Activated naive CD8-positive, alpha-beta T cell (primary cell): Measurements from ENCODE around the gene NOG.

Experiments
- H3K27ac Mint-ChIP-seq: one replicate; pipeline ENCODE4 v1.8.0; 2021; ENCODE audit warnings: mixed read lengths
- H3K27me3 Mint-ChIP-seq: one replicate; pipeline ENCODE4 v1.8.0; 2021; ENCODE audit warnings: mixed read lengths
- H3K36me3 Mint-ChIP-seq: one replicate; pipeline ENCODE4 v1.8.0; 2021; ENCODE audit warnings: mixed read lengths
- H3K4me1 Mint-ChIP-seq: one replicate; pipeline ENCODE4 v1.8.0; 2021; ENCODE audit warnings: low read depth, mixed read lengths
- H3K4me3 Mint-ChIP-seq: one replicate; pipeline ENCODE4 v1.8.0; 2021; ENCODE audit warnings: mild to moderate bottlenecking, mixed read lengths
- H3K9me3 Mint-ChIP-seq: one replicate; pipeline ENCODE4 v1.8.0; 2021; ENCODE audit warnings: low read depth, mixed read lengths

The NOG gene

DNA sequence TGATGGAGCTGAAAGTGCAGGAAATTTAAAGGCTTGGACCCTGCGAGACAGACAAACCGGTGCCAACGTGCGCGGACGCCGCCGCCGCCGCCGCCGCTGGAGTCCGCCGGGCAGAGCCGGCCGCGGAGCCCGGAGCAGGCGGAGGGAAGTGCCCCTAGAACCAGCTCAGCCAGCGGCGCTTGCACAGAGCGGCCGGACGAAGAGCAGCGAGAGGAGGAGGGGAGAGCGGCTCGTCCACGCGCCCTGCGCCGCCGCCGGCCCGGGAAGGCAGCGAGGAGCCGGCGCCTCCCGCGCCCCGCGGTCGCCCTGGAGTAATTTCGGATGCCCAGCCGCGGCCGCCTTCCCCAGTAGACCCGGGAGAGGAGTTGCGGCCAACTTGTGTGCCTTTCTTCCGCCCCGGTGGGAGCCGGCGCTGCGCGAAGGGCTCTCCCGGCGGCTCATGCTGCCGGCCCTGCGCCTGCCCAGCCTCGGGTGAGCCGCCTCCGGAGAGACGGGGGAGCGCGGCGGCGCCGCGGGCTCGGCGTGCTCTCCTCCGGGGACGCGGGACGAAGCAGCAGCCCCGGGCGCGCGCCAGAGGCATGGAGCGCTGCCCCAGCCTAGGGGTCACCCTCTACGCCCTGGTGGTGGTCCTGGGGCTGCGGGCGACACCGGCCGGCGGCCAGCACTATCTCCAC is at the start of gene NOG:
NOG (plus strand) TSS at position 54 of the 674 bp plus-strand sequence; CDS start at position 579, 525 bp downstream.
- Mint-ChIP-seq H3K9me3 (no peaks in the 10 kb centered on the region), H3K36me3 (peaks cover 2% of the 10 kb centered on the region), H3K4me1 (peaks cover 33% of the 10 kb centered on the region), H3K4me3 (peak within 1 kb of the TSS; percentile 81), H3K27ac (no peak within 1 kb of the TSS), H3K27me3 (peaks cover 14% of the 10 kb centered on the region)

DNA sequence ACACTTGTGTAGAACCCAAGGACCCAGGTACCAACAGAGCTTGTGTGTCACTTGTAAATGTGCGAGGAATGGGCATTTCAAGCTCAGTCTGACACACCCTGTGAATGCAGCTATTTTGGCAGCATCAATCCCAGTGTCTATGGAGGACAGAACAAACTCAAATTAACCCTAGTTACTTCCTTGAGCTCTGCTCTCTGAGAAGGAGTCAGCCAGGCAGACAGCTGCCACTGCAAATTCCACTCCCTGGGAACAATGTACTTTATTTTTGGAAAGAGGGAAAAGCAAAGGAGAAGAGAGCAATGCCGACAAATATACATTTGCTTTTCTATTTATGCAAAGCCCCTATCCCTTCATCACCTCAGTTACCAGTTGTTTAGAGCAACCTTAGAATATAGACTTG is 48.4 kb upstream of the NOG start:
- no peaks in the 10 kb centered on the region for H3K4me1 Mint-ChIP-seq
- H3K9me3 Mint-ChIP-seq = no peaks in the 10 kb centered on the region
- H3K27me3 Mint-ChIP-seq = peaks cover 8% of the 10 kb centered on the region
- no peak overlapping the region for H3K4me3 Mint-ChIP-seq
- H3K36me3 Mint-ChIP-seq = no peaks in the 10 kb centered on the region
- H3K27ac Mint-ChIP-seq = no peak overlapping the region

DNA sequence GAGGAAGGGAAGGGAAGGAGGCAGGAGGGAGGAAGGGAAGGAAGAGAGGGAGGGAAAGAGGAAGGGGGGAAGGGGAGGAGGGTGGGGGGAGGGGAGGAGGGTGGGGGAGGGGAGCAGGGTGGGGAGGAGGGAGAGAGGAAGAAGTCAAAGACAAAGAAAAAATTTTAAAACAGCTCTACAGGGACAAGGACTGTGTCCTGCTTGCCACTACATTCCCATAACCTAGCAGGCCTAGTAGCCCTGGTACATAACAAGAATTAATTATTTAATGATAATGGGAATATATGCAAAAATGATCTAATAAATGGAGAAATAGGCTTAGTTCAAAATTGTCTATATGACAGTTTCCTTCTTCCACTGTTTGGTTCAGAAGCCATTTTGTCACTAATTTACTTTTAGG is 47.6 kb upstream of the NOG start:
- Mint-ChIP-seq H3K4me1 (no peaks in the 10 kb centered on the region), H3K27me3 (peaks cover 8% of the 10 kb centered on the region), H3K27ac (no peak overlapping the region), H3K36me3 (no peaks in the 10 kb centered on the region), H3K4me3 (no peak overlapping the region), H3K9me3 (no peaks in the 10 kb centered on the region)

DNA sequence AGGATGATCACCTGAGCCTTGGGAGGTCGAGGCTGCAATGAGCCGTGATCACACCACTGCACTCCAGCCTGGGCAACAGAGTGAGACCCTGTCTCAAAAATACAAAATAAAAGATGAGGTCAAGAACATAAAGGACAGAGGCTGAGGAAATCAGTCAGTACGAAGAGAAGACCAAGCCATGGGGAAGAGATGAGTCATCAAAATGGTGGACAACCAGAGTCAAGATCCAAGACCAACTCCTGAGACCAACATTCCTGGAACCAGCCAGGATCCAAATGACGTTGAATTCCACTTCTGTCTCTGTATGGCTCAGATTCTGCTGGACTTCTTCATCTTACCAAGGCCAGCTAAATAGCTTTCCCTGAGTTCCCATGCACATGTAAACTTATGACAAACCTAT is 44.8 kb upstream of the NOG start:
- Mint-ChIP-seq H3K4me3 (no peak overlapping the region), H3K4me1 (no peaks in the 10 kb centered on the region), H3K9me3 (peaks cover 4% of the 10 kb centered on the region), H3K27me3 (peaks cover 6% of the 10 kb centered on the region), H3K36me3 (no peaks in the 10 kb centered on the region), H3K27ac (no peak overlapping the region)

DNA sequence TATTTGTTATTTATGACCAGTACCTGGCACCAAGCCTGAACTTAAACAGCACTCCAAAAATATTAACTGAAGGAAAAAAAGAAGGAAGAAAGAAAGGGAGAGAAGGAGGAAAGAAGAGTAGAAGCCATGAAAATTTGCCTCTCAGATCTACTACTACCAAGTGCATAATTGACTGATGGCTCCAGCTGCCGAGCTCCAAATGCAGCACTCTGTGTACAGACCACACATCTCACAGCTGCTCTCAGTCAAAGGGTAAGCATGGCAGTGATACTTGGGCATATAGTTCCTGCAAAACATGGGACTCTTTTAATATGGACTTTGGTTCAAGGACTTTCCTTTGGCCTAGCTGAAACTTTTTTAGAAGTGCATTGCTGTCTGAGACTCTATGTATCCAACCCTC is 44.0 kb upstream of the NOG start:
- H3K36me3 Mint-ChIP-seq = no peaks in the 10 kb centered on the region
- H3K27me3 Mint-ChIP-seq = peaks cover 4% of the 10 kb centered on the region
- no peak overlapping the region for H3K27ac Mint-ChIP-seq
- no peaks in the 10 kb centered on the region for H3K4me1 Mint-ChIP-seq
- H3K9me3 Mint-ChIP-seq = peaks cover 4% of the 10 kb centered on the region
- no peak overlapping the region for H3K4me3 Mint-ChIP-seq

DNA sequence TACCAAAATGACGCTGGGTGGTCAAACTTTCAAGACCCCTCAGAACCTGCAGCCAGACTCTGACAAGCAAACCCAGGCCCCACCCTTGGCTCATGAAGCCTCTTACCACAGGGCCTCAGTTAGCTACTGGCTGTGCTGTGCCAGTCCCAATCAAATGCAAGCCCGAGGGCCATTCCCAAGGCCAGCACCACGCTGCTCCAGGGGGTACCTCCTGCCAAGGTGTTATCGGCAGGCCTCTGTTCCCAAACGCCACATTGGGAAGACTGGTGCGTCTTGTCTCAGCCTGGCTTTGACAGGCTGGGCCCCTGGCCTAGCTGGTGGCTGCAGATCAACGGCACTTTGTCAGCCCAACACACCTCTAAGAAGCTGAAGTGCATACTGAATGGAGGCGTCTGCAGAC is 35.8 kb upstream of the NOG start:
- Mint-ChIP-seq H3K4me1 (no peaks in the 10 kb centered on the region), H3K9me3 (no peaks in the 10 kb centered on the region), H3K27ac (no peak overlapping the region), H3K36me3 (no peaks in the 10 kb centered on the region), H3K27me3 (peaks cover 5% of the 10 kb centered on the region), H3K4me3 (no peak overlapping the region)

DNA sequence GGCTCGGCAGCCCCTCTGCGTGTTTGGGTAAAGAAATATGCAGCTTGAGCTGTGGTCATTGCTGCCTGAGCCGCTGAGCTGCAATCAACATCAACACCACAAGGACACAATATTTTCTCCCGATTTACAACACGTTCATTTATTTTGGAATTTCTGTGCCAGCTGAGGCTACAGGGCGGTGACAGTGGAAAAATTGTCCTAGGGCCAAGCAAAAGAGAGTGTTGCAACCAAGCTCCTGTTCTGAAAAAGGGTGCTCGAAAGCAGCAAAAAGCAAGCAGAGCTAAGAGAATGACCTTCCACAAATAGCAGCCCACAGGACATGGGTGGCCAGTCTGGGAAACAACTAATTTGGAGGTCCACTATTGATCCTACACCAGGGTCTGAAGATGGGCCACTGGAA is 35.4 kb upstream of the NOG start:
- Mint-ChIP-seq H3K9me3 (no peaks in the 10 kb centered on the region), H3K27me3 (peaks cover 5% of the 10 kb centered on the region), H3K4me1 (no peaks in the 10 kb centered on the region), H3K27ac (no peak overlapping the region), H3K4me3 (no peak overlapping the region), H3K36me3 (no peaks in the 10 kb centered on the region)

DNA sequence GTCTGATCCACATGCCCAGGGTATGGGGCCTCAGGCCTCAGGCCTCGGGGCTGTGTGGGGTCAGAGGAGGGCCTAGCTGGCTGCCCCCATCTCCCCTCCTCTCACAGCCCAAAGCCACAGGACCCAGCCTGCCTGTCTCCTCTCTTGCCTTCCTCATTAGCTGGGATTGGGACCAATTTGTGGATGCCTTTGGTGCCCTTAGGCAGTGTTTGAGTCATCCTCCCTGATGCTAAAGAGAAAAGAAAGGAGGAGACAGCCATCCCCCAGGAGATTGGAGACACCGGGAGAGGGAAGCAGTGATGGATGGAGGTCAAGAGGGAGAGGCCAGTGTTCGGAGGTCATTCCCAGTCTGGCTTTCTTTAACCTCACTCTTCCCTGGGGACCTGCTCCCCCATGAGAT is 23.3 kb upstream of the NOG start:
- Mint-ChIP-seq H3K4me1 (no peaks in the 10 kb centered on the region), H3K27me3 (peaks cover 4% of the 10 kb centered on the region), H3K4me3 (no peak overlapping the region), H3K9me3 (no peaks in the 10 kb centered on the region), H3K36me3 (no peaks in the 10 kb centered on the region), H3K27ac (no peak overlapping the region)

DNA sequence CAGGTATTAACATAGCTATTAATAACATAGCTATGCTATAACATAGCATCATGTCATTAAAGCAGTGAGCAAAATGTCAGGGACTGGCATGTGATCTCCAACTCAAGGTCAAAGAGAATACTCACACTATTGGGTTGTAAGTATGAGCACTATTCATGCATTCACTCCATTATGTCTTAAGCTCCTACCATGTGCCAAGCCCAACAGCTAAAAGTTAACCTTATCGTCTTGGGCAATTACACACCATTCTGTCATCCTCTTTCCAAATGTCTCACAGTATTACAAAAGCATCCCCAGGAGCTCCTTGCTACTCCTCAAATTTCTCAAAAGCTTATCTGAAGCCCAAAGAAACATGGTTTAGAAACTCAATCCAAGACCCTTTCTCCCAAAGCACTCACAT is 22.0 kb upstream of the NOG start:
- Mint-ChIP-seq H3K27ac (no peak overlapping the region), H3K9me3 (no peaks in the 10 kb centered on the region), H3K4me3 (no peak overlapping the region), H3K4me1 (no peaks in the 10 kb centered on the region), H3K27me3 (peaks cover 4% of the 10 kb centered on the region), H3K36me3 (no peaks in the 10 kb centered on the region)

DNA sequence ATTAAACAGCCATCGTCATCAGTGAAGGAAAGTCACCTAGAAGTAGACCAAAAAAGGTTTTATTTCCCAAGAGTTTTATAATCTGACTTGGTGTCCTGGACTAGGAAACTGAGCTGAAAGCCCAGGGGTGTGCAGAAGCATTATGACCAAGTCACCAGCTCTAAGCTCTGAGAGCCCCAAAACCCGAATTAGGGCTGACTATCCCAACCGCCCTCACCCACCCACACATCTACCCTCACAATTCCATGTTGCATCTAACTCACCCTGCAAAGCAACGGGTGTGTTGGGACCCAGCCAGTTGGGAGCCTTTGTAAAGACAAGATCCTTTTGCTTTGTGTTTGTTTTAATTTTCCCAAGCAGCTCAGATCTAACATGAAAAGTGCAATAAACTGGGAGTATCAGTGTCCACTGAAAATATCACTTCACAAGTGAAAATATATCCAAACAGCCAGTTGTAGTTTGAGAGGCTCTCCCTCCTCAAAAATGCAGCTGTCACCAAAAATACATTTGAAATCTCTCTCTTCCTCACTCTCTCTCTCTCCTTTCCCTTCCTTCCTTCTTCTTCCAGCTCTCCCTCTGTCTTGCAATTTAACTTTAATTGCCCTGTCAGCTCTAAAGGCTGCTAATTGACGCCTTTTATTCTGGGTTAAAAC is 16.2 kb upstream of the NOG start:
- H3K27ac Mint-ChIP-seq = no peak overlapping the region

DNA sequence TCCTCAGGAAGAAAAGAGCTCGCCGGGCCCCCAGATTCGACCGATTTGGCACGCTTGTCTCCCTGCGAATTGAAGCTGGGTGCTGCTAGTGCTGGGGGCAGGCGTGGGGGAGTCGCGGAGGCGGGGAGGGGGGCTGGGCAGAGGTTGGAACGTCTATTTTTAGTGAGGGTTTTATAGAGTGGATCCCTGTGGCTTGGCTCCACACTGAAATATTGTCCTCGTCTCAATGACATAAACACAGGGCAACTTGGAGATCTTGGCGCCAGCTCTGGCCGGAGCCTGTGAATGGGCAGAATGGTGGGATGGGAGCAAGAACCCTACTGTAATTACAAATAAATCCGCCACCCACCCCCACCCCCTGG is 15.7 kb upstream of the NOG start:
- H3K27me3 Mint-ChIP-seq = peaks cover 5% of the 10 kb centered on the region
- no peaks in the 10 kb centered on the region for H3K36me3 Mint-ChIP-seq
- H3K4me3 Mint-ChIP-seq = no peak overlapping the region
- no peak overlapping the region for H3K27ac Mint-ChIP-seq
- H3K9me3 Mint-ChIP-seq = no peaks in the 10 kb centered on the region
- no peaks in the 10 kb centered on the region for H3K4me1 Mint-ChIP-seq

More for the DNA sequence above, 16.2 kb upstream of the NOG start:
- H3K4me1 Mint-ChIP-seq = no peaks in the 10 kb centered on the region
- no peaks in the 10 kb centered on the region for H3K36me3 Mint-ChIP-seq
- no peak overlapping the region for H3K4me3 Mint-ChIP-seq
- H3K9me3 Mint-ChIP-seq = no peaks in the 10 kb centered on the region
- peaks cover 5% of the 10 kb centered on the region for H3K27me3 Mint-ChIP-seq

DNA sequence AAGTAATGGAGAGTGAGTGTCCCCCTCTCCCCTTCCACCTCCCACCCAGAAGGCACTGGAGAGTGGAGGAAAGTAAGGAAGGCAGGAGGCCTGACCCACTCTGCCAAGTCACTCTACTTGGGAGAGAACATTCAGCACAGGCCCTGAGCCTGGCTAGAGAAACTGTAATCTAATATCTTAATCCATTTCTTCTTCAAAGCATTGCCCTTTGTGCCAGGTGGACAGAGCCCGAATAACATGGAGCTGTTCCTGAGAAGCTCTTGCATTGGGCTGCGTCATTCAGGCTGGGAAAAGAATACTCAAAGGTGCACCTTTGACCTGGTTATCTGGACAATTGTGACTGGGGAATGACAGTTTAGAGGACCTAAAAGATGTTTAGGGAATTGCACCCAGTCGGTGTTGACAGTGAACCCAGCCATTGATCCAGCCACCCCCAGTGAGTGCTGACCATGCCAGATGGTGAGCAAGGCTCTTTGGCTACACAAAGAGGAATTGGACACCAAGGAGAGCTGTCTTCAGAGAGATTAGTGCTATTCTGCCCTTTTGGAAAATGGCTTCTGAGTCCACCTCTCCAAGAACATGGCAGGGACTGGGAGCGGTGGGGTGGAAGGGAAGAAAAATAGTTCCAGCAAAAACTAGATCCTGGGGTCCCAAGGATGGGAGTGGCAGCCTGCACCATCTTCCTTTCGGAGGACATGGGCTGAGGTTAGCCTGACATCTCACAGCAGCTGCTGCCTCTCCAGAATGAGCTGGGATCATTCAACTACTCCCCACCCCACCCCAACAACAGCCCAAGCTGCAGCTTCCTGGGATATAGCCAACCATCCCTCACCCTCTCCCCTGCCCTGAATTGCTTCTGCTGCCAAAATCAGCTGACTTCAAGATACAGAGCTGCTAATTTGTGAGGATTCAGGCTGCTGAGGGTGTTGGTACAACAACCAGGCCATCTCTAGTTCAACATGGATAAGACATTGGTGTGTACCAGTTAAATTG is 11.6 kb upstream of the NOG start:
- peaks cover 4% of the 10 kb centered on the region for H3K27me3 Mint-ChIP-seq
- no peaks in the 10 kb centered on the region for H3K9me3 Mint-ChIP-seq
- no peaks in the 10 kb centered on the region for H3K4me1 Mint-ChIP-seq
- no peaks in the 10 kb centered on the region for H3K36me3 Mint-ChIP-seq
- H3K27ac Mint-ChIP-seq = no peak overlapping the region
- no peak overlapping the region for H3K4me3 Mint-ChIP-seq

DNA sequence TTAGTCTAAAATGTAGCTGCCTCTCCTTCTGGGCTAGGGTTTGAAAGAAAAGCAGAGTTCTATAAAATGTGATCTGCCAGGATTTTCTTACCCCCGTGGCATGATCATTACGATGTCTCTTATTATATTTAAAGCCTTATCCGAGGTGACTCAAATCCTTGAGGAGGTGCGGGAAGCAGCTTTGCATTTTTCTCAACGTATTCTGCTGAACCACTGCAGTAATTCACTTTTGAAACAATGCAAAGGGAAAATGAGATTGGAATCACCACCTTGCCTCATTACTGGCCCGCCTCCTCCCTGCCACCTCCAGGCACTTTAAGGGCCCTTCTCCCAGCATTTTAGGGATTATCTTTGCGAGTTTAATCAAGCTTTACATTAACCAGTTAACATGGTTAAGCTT is 9.7 kb upstream of the NOG start:
- peaks cover 4% of the 10 kb centered on the region for H3K27me3 Mint-ChIP-seq
- H3K9me3 Mint-ChIP-seq = no peaks in the 10 kb centered on the region
- no peaks in the 10 kb centered on the region for H3K36me3 Mint-ChIP-seq
- H3K27ac Mint-ChIP-seq = no peak overlapping the region
- no peaks in the 10 kb centered on the region for H3K4me1 Mint-ChIP-seq
- no peak overlapping the region for H3K4me3 Mint-ChIP-seq

DNA sequence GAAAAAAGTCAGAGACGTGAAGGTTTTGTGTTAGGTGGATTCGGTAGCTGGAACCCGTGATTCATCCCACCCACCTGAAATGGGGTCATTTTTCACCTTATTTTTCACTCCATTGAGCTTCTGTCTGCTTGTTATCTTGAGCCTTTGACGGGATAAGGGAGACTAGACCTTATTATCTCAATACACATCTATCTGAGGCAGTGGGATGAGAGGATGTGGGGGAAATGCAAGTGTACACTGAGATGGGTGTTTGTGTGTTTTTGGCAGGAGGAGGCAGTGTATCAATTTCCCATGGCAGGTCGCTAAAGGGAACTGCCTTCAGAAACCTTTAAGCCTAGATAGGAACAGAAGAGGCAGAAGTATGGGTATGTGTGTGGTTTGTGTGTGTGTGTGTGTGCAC is 6.2 kb upstream of the NOG start:
- H3K4me1 Mint-ChIP-seq = peaks cover 4% of the 10 kb centered on the region
- no peaks in the 10 kb centered on the region for H3K9me3 Mint-ChIP-seq
- no peak overlapping the region for H3K4me3 Mint-ChIP-seq
- peaks cover 2% of the 10 kb centered on the region for H3K36me3 Mint-ChIP-seq
- H3K27ac Mint-ChIP-seq = no peak overlapping the region
- peaks cover 10% of the 10 kb centered on the region for H3K27me3 Mint-ChIP-seq

DNA sequence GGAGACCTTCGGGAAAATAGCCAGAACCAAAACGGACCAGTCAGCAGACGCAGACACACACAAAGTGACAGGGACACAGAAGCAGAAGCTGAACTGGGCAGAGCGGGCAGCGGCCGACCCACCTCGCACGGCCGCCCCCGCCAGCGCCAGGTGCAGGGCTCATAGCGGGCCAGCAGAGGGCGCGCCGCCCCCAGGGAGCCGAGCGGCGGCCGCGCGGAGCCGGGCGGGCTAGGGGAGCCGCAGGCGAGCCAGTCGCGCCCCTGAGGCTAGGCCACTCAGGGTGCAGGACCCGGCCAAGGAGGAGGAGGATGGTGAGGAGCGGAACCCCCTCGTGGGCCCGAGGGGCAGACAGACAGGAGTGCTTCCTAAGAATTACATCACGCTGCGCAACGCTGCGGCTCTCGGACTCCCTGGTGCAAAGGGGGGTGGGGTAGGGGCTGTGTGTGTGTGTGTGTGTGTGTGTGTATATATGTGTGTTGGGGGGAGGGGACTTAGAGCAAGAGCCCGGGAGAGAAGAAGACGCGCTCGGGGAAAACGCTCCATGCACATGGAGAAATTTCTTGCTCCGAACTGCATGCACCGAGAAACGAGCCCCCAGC is 913 bp upstream of the NOG start:
- H3K9me3 Mint-ChIP-seq = no peaks in the 10 kb centered on the region
- peaks cover 13% of the 10 kb centered on the region for H3K27me3 Mint-ChIP-seq
- no peak overlapping the region for H3K27ac Mint-ChIP-seq
- H3K36me3 Mint-ChIP-seq = peaks cover 2% of the 10 kb centered on the region
- H3K4me3 Mint-ChIP-seq = peak overlapping the region; percentile 80
- H3K4me1 Mint-ChIP-seq = peaks cover 21% of the 10 kb centered on the region
